ENCODE measurements around the gene SLFN13. TPM values are rescaled to one million over a fixed set of nuclear protein-coding genes. Genes with fewer than 3 reads are reported as not detected.

The SLFN13 gene
- total RNA-seq, 2 experiments from 2014 or later: 56.2 to 56.3 TPM

- H3K9me3 Mint-ChIP-seq (ENCODE audit: insufficient read depth): peaks cover 4% of the 10 kb centered on the region
- H3K4me1 Mint-ChIP-seq (ENCODE audit: low read depth): no peaks in the 10 kb centered on the region
- CTCF ChIA-PET: no interaction called here
- H3K27ac Mint-ChIP-seq: no peak overlapping the region
- H3K27me3 Mint-ChIP-seq (ENCODE audit: low read depth): peaks cover 17% of the 10 kb centered on the region
- no peak for ATAC-seq
- no peak overlapping the region for H3K4me3 Mint-ChIP-seq
- POLR2A ChIA-PET: no interaction called here
- DNase-seq: no peak
- H3K36me3 Mint-ChIP-seq (ENCODE audit: low read depth): no peaks in the 10 kb centered on the region
Measured at GRCh38 chr17:35390663-35391062, 57.9 kb downstream of the SLFN13 start.

GRCh38 chr17:35390156-35390555, 58.4 kb downstream of the SLFN13 start:
- H3K27me3 Mint-ChIP-seq (ENCODE audit: low read depth): peaks cover 17% of the 10 kb centered on the region
- H3K4me3 Mint-ChIP-seq: no peak overlapping the region
- CTCF ChIA-PET: no interaction called here
- POLR2A ChIA-PET: no interaction called here
- peaks cover 4% of the 10 kb centered on the region for H3K9me3 Mint-ChIP-seq (ENCODE audit: insufficient read depth)
- H3K27ac Mint-ChIP-seq: no peak overlapping the region
- DNase-seq (no peak), ATAC-seq (no peak)
- no peaks in the 10 kb centered on the region for H3K4me1 Mint-ChIP-seq (ENCODE audit: low read depth)
- H3K36me3 Mint-ChIP-seq (ENCODE audit: low read depth): no peaks in the 10 kb centered on the region

- H3K27ac Mint-ChIP-seq: no peak overlapping the region
- peaks cover 6% of the 10 kb centered on the region for H3K36me3 Mint-ChIP-seq (ENCODE audit: low read depth)
- no peak overlapping the region for H3K4me3 Mint-ChIP-seq
- ChIA-PET POLR2A (interaction anchor here (0.8 kb wide), 1 partner anchor 150 kb away, joined by 3 read pairs; the partner anchor contains the start of gene SLFN12L), CTCF (no interaction called here)
- ATAC-seq: no peak
- peaks cover 2% of the 10 kb centered on the region for H3K4me1 Mint-ChIP-seq (ENCODE audit: low read depth)
- peaks cover 11% of the 10 kb centered on the region for H3K9me3 Mint-ChIP-seq (ENCODE audit: insufficient read depth)
- DNase-seq: no peak
- peaks cover 17% of the 10 kb centered on the region for H3K27me3 Mint-ChIP-seq (ENCODE audit: low read depth)
Measured at GRCh38 chr17:35387496-35387895, 61.1 kb downstream of the SLFN13 start.

Other genes with a start within 250 kb of the SLFN13 start
- gene SLFN5, start 205.7 kb downstream of the SLFN13 start, total RNA-seq: 100 to 1,000 TPM; 209 to 212 TPM
- gene SLFN11, start 75.1 kb downstream of the SLFN13 start, total RNA-seq: 10 to 100 TPM; 40.0 to 50.1 TPM
- 10 to 100 TPM; 11.2 to 12.4 TPM for gene SLFN12, start 16.3 kb downstream of the SLFN13 start, total RNA-seq
- 100 to 1,000 TPM; 115 to 123 TPM for gene SLFN12L, start 88.9 kb upstream of the SLFN13 start, total RNA-seq
- not detected for gene SLFN14, start 112.1 kb upstream of the SLFN13 start, total RNA-seq
- 1 to 10 TPM; 4.0 to 4.1 TPM for gene PEX12, start 129.8 kb upstream of the SLFN13 start, total RNA-seq
- 100 to 1,000 TPM; 161 to 172 TPM for gene AP2B1, start 138.6 kb upstream of the SLFN13 start, total RNA-seq

All from activated CD8-positive, alpha-beta T cell treated with anti-CD3 and anti-CD28 coated beads, Interleukin-2, amount 10 ng/mL, durations not matched to agents 7 days and 5 days (primary cell).